ENCODE data around the gene POLG. TPM values are rescaled to one million over a fixed set of nuclear protein-coding genes. Genes with fewer than 3 reads are reported as not detected.
"Not testable (repeated sequence)": the region's sequence is repeated elsewhere in the genome, so short reads cannot be mapped to it uniquely, and the experiment has no call there.

POLG gene
- total and polyA plus RNA-seq, 7 experiments from 2014 or later: 24.0 to 136 (median 128) TPM

DNA sequence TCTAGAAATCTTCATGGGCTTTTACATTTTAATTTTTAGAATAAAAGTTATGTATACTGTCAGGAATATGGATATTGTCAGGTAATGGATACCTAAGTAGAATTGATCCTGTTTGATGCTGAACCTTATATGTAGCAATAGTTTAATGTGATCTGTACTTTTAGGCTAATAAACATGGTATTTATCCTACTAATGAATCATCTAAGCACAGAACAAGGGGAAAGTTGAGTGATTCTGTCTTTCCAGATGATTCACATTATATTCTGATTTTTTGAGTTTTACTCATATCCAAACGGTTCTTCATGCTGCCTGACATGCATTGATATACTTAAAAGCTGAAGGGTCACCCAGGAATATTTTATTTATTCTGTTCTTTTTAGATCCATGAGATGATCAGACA, 56.3 kb downstream of the POLG start:
- ATAC-seq: no peak
- intact Hi-C loops (cut with micrococcal nuclease): no loop called here
- H3K36me3 Mint-ChIP-seq: peaks cover 0 to 23% (median 14%) of the 10 kb centered on the region in 5 donors

DNA sequence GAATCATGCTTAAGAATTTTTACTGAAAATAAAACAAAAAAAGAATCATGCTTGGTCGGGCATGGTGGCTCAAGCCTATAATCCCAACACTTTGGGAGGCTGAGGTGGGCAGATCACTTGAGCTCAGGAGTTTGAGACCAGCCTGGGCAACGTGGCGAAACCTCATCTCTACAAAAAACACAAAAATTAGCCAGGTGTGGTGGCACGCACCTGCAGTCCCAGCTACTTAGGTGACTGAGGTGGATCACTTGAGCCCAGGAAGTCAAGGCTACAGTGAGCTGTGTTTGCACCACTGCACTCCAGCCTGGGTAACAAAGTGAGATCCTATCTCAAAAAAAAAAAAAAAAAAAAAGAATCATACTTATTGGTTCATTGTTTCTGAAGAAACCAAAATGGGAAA, 57.3 kb downstream of the POLG start:
- H3K9me3 ChIP-seq (ENCODE audit: control insufficient read depth in 2 of 3, low read length in 3 of 3); H3K4me3 Mint-ChIP-seq; H3K9me3 Mint-ChIP-seq; intact Hi-C loops (cut with micrococcal nuclease); H3K27me3 Mint-ChIP-seq; H3K36me3 ChIP-seq (ENCODE audit: control insufficient read depth in 2 of 3, insufficient read depth in 3 of 3, low read length in 3 of 3); H3K4me3 ChIP-seq (ENCODE audit: low read length); ATAC-seq; H3K27ac Mint-ChIP-seq; H3K27me3 ChIP-seq (ENCODE audit: control insufficient read depth in 2 of 2, insufficient read depth in 2 of 2, low read length in 2 of 2); H3K4me1 Mint-ChIP-seq; H3K27ac ChIP-seq (ENCODE audit: low read depth, low read length); DNase-seq; H3K4me1 ChIP-seq (ENCODE audit: control insufficient read depth in 2 of 2, insufficient read depth in 2 of 2, low read length in 2 of 2); POLR2A ChIA-PET: not testable (repeated sequence)
- CTCF ChIA-PET: interaction anchor here (0.5 kb wide), 1 partner anchor 1252 kb away, joined by 3 read pairs; no protein-coding TSS in a partner anchor
- peaks cover 0 to 20% (median 14%) of the 10 kb centered on the region in 5 donors for H3K36me3 Mint-ChIP-seq

More for the DNA sequence above, 56.3 kb downstream of the POLG start:
- H3K9me3 Mint-ChIP-seq: no peaks in the 10 kb centered on the region
- H3K4me3 Mint-ChIP-seq: no peak overlapping the region
- Histone ChIP-seq H3K27ac (ENCODE audit: low read depth, low read length) (no peak overlapping the region), H3K4me3 (ENCODE audit: low read length) (no peak overlapping the region), H3K9me3 (ENCODE audit: control insufficient read depth in 2 of 3, low read length in 3 of 3) (no peaks in the 10 kb centered on the region), H3K36me3 (ENCODE audit: control insufficient read depth in 2 of 3, insufficient read depth in 3 of 3, low read length in 3 of 3) (no peaks in the 10 kb centered on the region), H3K27me3 (ENCODE audit: control insufficient read depth in 2 of 2, insufficient read depth in 2 of 2, low read length in 2 of 2) (no peaks in the 10 kb centered on the region), H3K4me1 (ENCODE audit: control insufficient read depth in 2 of 2, insufficient read depth in 2 of 2, low read length in 2 of 2) (no peaks in the 10 kb centered on the region)
- DNase-seq: no peak
- no peaks in the 10 kb centered on the region for H3K27me3 Mint-ChIP-seq
- H3K27ac Mint-ChIP-seq: no peak overlapping the region
- H3K4me1 Mint-ChIP-seq: peaks cover 0 to 3% (median 0%) of the 10 kb centered on the region in 7 donors
- ChIA-PET POLR2A (no interaction called here), CTCF (no interaction called here)

Small RNA genes lying within 50 kb of the gene (microRNA-seq; reads per million reads assigned to microRNA genes)
- gene MIR6766 (ENCODE audit: borderline microRNAs expressed): not detected
- not detected for gene MIR9-3 (ENCODE audit: borderline microRNAs expressed)

Other genes starting within 250 kb of the POLG start
- 10 to 100 TPM; 43.6 to 85.0 (median 67.7) TPM for gene ABHD2, start 246.4 kb downstream of the POLG start, total RNA-seq
- 10 to 100 TPM; 19.4 to 21.9 TPM for gene ABHD2, start 246.4 kb downstream of the POLG start, polyA plus RNA-seq
- gene RLBP1, start 113.2 kb downstream of the POLG start, total RNA-seq: not detected
- gene RLBP1, start 113.2 kb downstream of the POLG start, polyA plus RNA-seq: not detected
- gene FANCI, start 90.8 kb downstream of the POLG start, total RNA-seq: 100 to 1,000 TPM in 1 of 5 experiments, 10 to 100 TPM in 1, 1 to 10 TPM in 3; 8.0 to 132 (median 9.7) TPM
- 1 to 10 TPM; 4.4 to 4.7 TPM for gene FANCI, start 90.8 kb downstream of the POLG start, polyA plus RNA-seq
- gene RHCG, start 161.8 kb upstream of the POLG start, total RNA-seq: not detected
- not detected for gene RHCG, start 161.8 kb upstream of the POLG start, polyA plus RNA-seq
- 10 to 100 TPM in 1 of 5 experiments, under 1 TPM in 4; 0.11 to 15.5 (median 0.19) TPM for gene TICRR, start 240.6 kb upstream of the POLG start, total RNA-seq
- under 1 TPM in 1 of 2 donors, not detected in 1; 0.18 TPM for gene TICRR, start 240.6 kb upstream of the POLG start, polyA plus RNA-seq